Adrenal gland (tissue), 12 donors: ENCODE measurements around the gene CCDC91. TPM values are rescaled to one million over a fixed set of nuclear protein-coding genes. Genes with fewer than 3 reads are reported as not detected.

Source experiments
- DNase-seq, 7 donors: peaks; one replicate each; pipeline ENCODE4 v3.0.0-alpha.2; 2019 to 2020
- H3K27ac ChIP-seq, 5 donors: fragments of 200-600 bp; sonication (generic) in 4 of 5; 1 replicate in 3 of 5; 2 replicates in 2 of 5; pipeline versions ENCODE4 v1.5.1 to v1.8.0; 2016 to 2020; ENCODE audit warnings: mild to moderate bottlenecking in 1 of 5
- H3K27me3 ChIP-seq: fragments of 200-600 bp; 2 replicates; pipeline ENCODE4 v1.8.0; 2021
- H3K36me3 ChIP-seq, 2 donors: fragments of 200-600 bp; replicated peaks in 1 of 2; 1 replicate in 1 of 2; 2 replicates in 1 of 2; pipeline versions ENCODE4 v1.5.1 to v1.8.0; 2018 to 2022
- H3K4me1 ChIP-seq, 2 donors: fragments of 200-600 bp; replicated peaks in 1 of 2; 1 replicate in 1 of 2; 2 replicates in 1 of 2; pipeline versions ENCODE4 v1.5.1 to v1.8.0; 2018 to 2021
- H3K4me3 ChIP-seq, 4 donors: fragments of 200-600 bp; sonication (generic) in 3 of 4; one replicate each; pipeline ENCODE4 v1.5.1; 2016 to 2018
- H3K9me3 ChIP-seq, 3 donors: fragments of 200-600 bp; sonication (generic) in 1 of 3; replicated peaks in 1 of 3; 1 replicate in 2 of 3; 2 replicates in 1 of 3; pipeline versions ENCODE4 v1.5.1 to v1.8.0; 2016 to 2021
- CTCF ChIP-seq, 6 experiments: fragments of 450-650 bp in 4 of 6; fragments of 200-600 bp in 2 of 6; sonication (generic) in 1 of 6; IDR thresholded peaks; 1 replicate in 5 of 6; 2 replicates in 1 of 6; pipeline versions ENCODE4 v1.5.1 to v1.8.0; 2016 to 2021; ENCODE audit warnings: antibody characterized with exemption in 6 of 6, mild to moderate bottlenecking in 2 of 6, moderate library complexity in 1 of 6
- POLR2A ChIP-seq, 2 donors: fragments of 450-650 bp; IDR thresholded peaks; one replicate each; pipeline ENCODE4 v1.6.1; 2017; ENCODE audit warnings: antibody characterized with exemption in 2 of 2, mild to moderate bottlenecking in 2 of 2, moderate library complexity in 1 of 2
- WGBS, 4 donors: extraction: QIAGEN DNeasy Blood & Tissue Kit in 2 of 4; methylation state at CpG; one replicate each; pipeline versions ENCODE4 v1.1.5 to v1.1.7; 2013 to 2017; 5-methylcytosine and 5-hydroxymethylcytosine counted together
- intact Hi-C, 2 donors: fragments of 100-400 bp; cut with DNase I; formaldehyde crosslinking; loops; one replicate each; pipeline versions ENCODE4 v1.14.1 to v1.15.0; 2022 to 2023
- polyA plus RNA-seq, 3 donors: library from polyadenylated mRNA; stranded (reverse); fragments of 200-250 nt in 2 of 3; fragments of 350-450 nt in 1 of 3; fragmentation: Illumina TruSeq in 1 of 3; extraction: RNeasy Lipid Tissue Mini Kit (QIAGEN cat#74804) in 1 of 3; gene quantifications; one replicate each; pipeline ENCODE4 v1.2.3, GENCODE V29; 2013 to 2014
- total RNA-seq, 9 donors: library from RNA; depleted of rRNA in 4 of 9; stranded (reverse); fragments of >200 nt in 4 of 9; fragments of 120-200 nt in 1 of 9; fragmentation: NEBNext Ultra II Directional in 1 of 9; extraction: Animal tissue kit (Norgen Biotek cat#: 25700) in 1 of 9; gene quantifications; one replicate each; pipeline versions ENCODE4 v1.1.0 to v1.2.4, GENCODE V29; 2013 to 2023
- donor health status: healthy with polysubstance abuse.
- donor health status: Bipolar disorder and iron deficiency.
- donor health status: DM: yes; HTN: yes; CAD: no.
- donor health status: DM: no; HTN: no; CAD: no.
- donor health status: DM: no; HTN: no; CAD: no.
- donor health status: DM: yes; HTN: yes; CAD: no.

The CCDC91 gene
- total and polyA plus RNA-seq, 12 donors = 9.1 to 56.7 (median 33.1) TPM

GRCh38 chr12:28216016-28216415, 25.8 kb downstream of the CCDC91 start:
- H3K4me3 ChIP-seq = no peak overlapping the region
- WGBS, 4 donors = 89 to 97% (median 93%) methylated on average over 2 of the region's 2 CpGs
- no peaks in the 10 kb centered on the region for H3K36me3 ChIP-seq
- intact Hi-C loops = no loop called here
- no peak for DNase-seq
- H3K9me3 ChIP-seq = peaks cover 0 to 9% (median 0%) of the 10 kb centered on the region in 3 donors
- H3K27me3 ChIP-seq = no peaks in the 10 kb centered on the region
- H3K27ac ChIP-seq = no peak overlapping the region
- no peaks in the 10 kb centered on the region for H3K4me1 ChIP-seq
- TF ChIP-seq CTCF (IDR thresholded peaks at IDR 0.05) (no peak), POLR2A (IDR thresholded peaks at IDR 0.05) (no peak)

GRCh38 chr12:28217805-28218204, 27.5 kb downstream of the CCDC91 start:
- no peak for TF ChIP-seq POLR2A (IDR thresholded peaks at IDR 0.05)
- no peak for TF ChIP-seq CTCF (IDR thresholded peaks at IDR 0.05)
- WGBS, 4 donors = 79 to 86% (median 83%) methylated on average over 2 of the region's 2 CpGs
- Histone ChIP-seq H3K4me1 (peaks cover 0 to 4% of the 10 kb centered on the region in 2 donors), H3K4me3 (no peak overlapping the region), H3K9me3 (peaks cover 0 to 9% (median 0%) of the 10 kb centered on the region in 3 donors), H3K27me3 (no peaks in the 10 kb centered on the region), H3K27ac (no peak overlapping the region), H3K36me3 (no peaks in the 10 kb centered on the region)
- intact Hi-C loops = no loop called here
- no peak for DNase-seq

GRCh38 chr12:28218875-28219274, 28.6 kb downstream of the CCDC91 start:
- DNase-seq = no peak
- no peak for TF ChIP-seq POLR2A (IDR thresholded peaks at IDR 0.05)
- TF ChIP-seq CTCF (IDR thresholded peaks at IDR 0.05) = no peak
- H3K9me3 ChIP-seq = peaks cover 0 to 9% (median 0%) of the 10 kb centered on the region in 3 donors
- intact Hi-C loops = no loop called here
- no peak overlapping the region for H3K27ac ChIP-seq
- H3K27me3 ChIP-seq = no peaks in the 10 kb centered on the region
- no peaks in the 10 kb centered on the region for H3K36me3 ChIP-seq
- 38 to 96% (median 70%) methylated on average over 1 of the region's 1 CpG for WGBS, 4 donors
- no peak overlapping the region for H3K4me3 ChIP-seq
- H3K4me1 ChIP-seq = peaks cover 4% of the 10 kb centered on the region in 2 donors

- Histone ChIP-seq H3K9me3 (peaks cover 0 to 9% (median 0%) of the 10 kb centered on the region in 3 donors), H3K4me3 (no peak overlapping the region), H3K36me3 (no peaks in the 10 kb centered on the region), H3K27me3 (no peaks in the 10 kb centered on the region), H3K4me1 (peaks cover 4 to 9% of the 10 kb centered on the region in 2 donors), H3K27ac (no peak overlapping the region)
- DNase-seq = no peak
- intact Hi-C loops = no loop called here
- TF ChIP-seq POLR2A (IDR thresholded peaks at IDR 0.05) (no peak), CTCF (IDR thresholded peaks at IDR 0.05) (no peak)
Measured at GRCh38 chr12:28219827-28220226, 29.6 kb downstream of the CCDC91 start.
